ENCODE results near the gene GGCX.
"Not testable (repeated sequence)": the region's sequence is repeated elsewhere in the genome, so short reads cannot be mapped to it uniquely, and the experiment has no call there.

The GGCX gene

DNA sequence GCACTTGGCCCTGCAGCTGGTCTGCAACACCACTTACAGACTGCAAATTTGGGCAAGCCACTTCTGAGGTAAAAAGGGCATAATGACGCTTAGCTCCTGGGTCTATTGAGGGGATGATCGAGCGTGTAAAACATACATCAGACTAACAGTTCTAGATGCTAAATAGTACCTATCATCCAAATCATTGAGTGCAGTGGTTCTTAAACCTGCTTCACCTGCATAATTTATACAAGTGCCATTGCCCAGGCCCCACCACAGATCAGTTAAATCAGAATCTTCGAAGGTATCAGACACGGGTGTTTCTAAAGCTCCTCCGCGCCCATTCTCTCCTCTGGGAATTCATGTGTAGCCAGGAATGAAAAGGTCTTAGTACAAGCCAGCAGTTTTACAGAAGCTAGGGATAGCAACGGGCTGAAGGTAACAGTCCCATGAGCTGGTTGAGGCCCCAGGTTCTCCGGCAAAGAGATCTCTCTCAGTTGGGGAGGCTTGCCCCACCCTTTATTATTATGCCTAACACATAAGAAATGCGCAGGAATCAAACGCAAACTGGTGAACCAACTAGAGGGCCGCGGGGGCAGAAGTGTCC is 33.5 kb upstream of the GGCX start:
- no peak for DNase-seq (ENCODE audit: low spot score)

DNA sequence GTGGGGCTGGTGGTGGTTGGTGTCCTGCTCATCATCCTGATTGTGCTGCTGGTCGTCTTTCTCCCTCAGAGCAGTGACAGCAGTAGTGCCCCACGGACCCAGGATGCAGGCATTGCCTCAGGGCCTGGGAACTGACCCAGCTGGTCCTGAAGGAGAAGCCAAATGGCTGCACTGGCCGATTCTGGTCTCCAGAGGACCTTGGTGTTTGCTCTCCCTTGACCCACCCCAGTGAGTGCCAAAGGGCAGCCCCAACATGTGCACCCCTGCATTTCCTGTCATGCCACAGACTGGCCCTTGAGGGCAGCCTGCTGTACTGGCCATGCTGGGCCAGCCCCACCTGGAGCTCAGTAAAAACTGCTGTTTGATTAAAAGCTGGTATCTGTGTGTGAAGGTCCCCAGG is 31.7 kb upstream of the GGCX start:
- DNase-seq (ENCODE audit: low spot score): no peak

DNA sequence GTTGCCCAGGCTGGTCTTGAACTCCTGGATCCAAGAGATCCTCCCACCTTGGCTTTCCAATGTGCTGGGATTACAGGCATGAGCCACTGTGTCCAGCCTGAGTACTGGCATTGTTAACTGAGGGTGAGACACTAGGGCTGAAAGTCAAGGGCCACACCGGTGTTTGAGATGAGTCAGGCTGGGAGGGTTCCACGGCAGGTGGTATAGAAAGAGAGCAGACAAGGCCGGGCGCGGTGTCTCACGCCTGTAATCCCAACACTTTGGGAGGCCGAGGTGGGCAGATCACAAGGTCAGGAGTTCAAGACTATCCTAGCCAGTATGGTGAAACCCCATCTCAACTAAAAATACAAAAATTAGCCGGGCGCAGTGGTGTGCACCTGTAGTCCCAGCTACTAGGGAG is 31.0 kb upstream of the GGCX start:
- not testable (repeated sequence) for DNase-seq (ENCODE audit: low spot score)

DNA sequence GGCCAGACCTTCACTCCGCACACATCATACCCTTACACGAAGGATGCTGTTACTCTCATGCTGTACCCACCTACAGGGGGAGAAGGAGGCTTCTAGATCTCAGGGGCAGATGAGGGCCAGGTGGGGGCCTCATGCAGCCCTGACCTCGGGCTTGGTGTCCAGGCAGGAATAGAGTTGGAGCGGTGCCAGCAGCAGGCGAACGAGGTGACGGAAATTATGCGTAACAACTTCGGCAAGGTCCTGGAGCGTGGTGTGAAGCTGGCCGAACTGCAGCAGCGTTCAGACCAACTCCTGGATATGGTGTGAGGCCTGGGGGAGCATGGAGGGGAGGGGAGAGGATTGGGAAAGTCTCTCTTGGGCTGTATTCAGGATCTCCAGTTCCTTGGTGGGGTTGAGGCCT is 30.3 kb upstream of the GGCX start:
- no peak for DNase-seq (ENCODE audit: low spot score)

DNA sequence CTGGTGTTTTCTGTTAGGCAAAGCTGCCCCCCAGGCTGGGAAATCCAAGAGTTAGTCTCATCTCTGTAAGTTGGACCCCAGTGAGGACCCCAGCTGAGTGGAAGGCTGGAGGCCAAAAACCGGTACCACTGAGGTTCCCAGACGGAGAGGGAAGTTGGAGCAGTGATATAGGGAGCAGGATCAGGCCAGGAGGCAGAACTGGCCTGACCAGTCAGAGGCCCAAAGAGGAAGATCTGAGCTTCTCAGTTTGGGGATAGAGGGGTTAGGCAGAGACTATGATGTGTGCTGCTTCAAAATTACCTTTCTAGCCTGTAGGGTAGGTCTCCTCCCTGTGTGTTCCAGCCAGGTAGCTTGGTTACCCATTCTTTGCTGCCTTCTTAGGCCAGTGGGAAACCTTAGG is 29.7 kb upstream of the GGCX start:
- DNase-seq (ENCODE audit: low spot score): no peak

DNA sequence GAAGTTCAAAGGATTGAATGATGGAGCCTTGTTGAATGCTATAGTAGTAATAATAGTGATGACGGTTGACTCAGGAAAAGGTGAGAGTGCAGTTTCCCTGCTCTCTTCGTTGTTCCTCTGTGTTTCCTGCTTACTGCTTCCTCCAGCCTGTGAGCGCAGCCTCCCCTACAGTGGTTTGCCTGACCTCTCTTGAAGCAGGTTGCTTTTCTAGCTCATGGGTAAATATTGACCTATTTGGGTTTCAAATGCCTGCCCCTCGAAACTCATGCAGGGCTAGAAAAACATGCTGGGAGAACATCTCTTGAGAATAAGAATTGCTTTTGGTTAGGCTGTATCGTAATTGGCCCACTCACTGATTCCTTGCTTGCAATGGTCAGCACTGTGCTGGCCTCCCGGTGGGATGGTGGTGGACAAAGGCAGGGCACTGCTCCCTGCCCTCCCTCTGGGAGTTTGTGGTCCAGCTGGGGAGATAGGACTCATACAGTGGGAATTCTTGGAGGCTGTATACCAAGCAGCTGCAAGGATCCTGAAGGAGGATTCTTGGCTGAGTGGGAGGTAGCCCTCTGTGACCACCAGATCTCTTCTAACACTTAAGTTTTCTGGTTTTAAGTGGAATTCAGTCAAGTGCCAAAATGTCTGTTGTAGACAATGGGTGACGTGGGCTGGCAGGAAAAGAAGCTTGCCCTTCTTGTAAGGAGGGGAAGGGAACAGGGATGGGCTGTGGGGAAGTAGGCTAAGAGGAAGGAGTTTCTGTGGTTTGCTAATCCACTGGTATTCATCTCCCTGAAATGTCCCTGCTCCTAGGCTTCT is 28.9 kb upstream of the GGCX start:
- peak; percentile 62 for DNase-seq (ENCODE audit: low spot score)

DNA sequence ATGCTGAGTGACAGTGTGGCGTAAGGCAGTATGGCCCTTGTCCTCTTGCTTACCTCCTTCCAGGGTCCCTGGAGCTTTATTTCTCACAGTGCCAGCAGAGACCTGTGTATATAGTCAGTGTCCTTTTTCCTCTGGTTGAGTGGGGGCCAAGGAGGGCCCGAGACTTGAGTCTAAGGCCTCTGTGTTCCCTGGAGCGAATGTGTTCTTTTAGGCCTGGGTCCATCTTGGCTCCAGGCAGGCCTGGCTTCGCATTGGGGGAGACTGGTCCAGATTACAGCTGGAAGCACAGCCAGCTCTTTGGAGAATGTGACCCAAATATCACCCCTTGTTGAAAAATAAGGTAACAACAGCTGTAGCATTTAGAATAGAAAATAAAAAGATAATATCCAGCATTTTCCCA is 27.9 kb upstream of the GGCX start:
- no peak for DNase-seq (ENCODE audit: low spot score)

DNA sequence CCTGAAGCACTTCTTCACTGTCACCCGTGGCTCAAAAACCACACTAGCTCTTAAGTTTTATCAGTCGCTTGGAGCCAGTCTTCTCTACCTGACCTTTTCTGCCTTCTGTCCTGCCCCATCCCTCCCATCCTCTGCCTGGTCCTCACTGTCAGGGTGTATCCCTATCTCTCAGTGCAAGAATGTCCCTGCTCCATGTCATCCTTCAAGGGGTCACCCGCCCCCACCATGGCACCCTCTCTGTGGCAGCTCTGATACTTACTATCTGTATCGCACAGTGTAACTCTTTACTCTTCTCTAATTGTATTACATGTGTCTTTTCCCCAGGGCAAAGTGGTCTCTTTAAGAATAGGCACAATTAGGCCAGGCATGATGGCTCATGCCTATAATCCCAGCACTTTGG is 27.4 kb upstream of the GGCX start:
- no peak for DNase-seq (ENCODE audit: low spot score)

DNA sequence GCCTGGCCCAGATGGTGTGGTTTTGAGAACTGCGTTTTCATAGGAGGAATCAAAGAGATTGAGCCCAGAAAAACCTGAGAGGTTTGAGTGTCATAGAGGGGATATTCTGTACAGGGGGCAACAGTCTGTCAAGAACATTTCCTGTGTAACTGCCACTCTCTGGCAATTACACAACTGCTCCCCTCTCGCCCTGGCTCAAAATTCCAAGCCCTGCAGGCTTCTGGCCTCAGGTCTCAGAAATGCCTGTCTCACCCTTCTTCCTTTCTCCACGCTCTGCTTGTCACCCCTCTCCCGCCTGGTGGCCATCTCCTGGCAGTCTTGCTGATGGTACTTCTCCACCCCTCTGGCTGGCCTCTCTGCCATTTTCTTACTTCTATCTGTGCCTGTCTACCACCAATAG is 26.9 kb upstream of the GGCX start:
- DNase-seq (ENCODE audit: low spot score): no peak

DNA sequence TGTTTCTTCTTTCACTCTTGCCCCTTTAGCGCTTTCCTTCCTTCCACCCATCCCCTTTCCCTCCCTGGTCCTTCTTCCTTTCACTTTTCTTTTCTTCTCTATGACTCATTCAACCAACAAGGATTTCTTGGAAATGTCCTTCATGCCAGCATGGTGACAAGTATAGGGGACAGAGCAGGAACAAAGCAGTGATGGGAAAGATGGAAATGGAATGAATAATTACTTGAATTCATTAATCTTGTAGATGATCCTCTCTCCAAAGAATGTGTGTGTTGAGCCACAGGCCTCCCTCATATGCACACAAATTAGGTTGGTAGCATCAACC is 24.4 kb upstream of the GGCX start:
- no peak for DNase-seq (ENCODE audit: low spot score)

DNA sequence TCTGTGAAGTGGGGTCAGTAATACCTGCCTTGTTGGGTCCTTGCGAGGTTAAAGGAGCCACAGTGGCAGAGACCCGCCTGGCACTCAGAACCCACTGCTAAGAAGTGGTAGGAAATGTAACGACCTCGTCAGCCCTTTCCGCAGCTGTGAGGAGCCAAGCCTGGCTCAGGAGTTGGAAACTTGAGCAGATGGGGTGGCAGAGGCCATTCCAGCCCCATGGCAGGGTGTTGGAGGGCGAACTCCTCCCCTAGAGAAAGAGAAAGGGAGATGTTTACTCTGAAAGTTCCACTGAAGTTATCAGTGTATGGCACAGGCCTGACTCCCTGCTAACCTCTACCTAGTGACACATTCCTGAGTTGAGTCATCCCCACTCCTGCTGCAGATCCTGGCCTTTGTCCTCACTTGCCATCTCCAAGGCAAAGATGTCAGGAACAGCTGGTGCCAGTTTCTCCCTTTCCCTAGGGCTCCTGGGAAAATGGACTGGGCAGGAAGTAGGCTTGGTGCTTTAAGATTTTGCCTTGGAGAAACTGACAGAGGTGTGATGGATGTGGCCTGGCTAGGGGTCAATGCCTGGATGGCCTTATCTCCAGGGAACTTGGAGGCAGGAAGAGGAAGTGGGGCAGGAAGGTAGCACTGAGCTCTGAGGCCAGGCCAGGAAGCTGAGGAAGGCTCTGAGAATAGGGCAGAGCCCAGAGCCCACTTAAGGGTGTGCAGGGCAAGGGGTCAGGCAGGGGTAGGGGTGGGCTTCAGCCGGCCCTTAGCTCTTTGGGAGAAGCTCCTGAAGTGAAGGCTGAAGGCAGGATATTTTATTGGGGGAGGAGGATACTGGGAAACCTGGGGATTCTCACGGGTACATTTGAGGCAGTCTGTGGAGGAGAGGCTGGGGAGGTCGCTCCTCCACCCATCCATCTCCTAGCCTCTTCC is 23.8 kb upstream of the GGCX start:
- no peak for DNase-seq (ENCODE audit: low spot score)

DNA sequence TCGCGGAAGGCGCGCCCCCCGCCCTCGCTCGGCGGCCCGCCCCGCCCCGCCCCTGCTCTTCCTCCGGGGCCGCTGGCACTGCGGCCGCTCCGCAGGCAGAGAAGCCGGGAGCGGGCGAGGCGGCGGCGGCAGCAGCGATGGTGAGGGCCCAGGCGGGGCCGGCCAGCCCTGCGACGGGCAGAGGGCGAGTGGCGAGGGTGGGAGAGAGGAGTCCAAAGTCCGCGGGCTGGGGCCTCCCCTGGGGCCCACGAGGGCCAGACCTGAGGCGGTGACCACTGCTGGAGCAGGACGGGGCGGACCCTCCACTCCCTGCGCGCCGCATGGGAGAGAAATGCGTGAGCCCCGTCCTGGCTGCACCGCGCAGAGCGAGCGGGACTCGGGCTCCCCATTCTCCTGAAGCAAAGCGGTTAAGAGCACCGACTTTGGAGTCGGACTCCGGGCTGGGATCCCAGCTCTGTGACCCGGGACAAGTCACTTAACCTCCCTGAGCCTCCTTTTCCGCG is 23.1 kb upstream of the GGCX start, which contains the start of gene VAMP5:
Gene VAMP5 (plus strand): TSS at position 78 of the 503 bp plus-strand sequence. CDS start 60 bp downstream, at position 138.
- no peak for DNase-seq (ENCODE audit: low spot score)

DNA sequence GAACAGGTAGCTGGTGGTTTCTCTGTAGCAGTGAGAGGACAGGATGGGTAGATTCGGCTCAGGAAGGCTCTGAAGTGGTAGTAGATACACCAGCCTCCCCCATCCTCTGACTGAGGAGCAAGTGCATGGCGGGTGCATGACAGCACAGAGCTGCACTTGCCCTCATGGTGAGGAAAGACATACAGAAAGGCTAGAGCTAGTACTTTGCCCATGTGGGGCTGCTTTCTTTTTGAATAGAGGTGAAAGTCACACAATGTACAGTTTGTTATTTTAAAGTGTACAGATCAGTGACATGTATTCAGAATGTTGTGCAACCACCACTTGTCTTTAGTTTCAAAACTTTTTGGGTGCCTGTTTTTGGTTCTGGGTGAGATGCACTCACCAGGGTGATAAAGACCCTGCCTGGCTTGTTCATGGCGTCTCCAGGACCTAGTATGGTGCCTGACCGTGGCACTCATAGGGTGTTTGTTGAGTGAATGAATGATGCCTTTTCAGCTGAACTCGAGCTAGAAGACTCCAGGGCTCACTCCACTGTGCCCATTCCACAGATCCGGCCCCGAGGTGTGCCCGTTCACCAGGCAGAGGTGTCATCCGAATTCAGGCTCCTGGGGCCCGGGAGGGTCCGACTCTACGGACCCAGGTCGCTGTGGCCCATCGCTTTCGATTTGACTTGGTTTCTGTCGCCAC is 22.5 kb upstream of the GGCX start:
- no peak for DNase-seq (ENCODE audit: low spot score)

DNA sequence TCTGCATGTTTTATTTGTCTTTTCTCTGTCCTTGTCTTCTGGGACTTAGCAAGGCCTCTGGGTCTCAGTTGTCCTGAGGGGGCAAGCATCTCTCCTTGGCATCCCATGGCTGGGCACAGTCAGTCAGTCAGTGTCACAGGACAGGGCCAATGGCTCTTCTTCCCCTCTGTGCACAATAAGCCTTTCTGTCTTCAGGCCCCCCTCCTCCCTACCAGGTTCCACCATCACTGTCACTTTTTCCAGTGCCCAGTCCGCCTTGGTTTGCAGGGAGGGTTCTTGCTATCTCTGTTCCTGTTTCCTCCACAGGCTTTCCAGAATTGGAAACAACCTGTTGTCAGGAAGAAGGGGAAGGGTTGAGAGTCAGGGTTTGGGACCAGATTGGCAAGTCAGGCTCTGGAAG is 21.2 kb upstream of the GGCX start:
- DNase-seq (ENCODE audit: low spot score): peak; percentile 50

DNA sequence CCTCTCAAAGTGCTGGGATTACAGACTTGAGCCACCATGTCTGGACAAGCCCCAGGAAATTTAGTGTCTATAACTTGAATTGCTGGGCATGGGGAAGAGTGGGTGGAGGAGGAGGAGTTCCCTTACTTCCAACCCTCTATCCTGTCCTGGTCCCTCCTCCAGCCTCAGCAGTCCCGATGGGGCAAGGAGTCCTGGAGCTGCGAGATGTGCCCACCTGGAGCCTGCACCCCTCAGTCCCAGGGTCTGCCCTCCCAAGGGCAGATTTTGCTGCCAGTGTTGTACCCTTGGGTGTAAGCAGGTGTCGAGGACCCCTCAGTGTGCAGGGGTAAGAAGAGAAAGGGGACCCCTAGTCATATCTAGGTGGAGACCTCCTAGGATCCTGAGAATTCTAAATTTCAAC is 18.9 kb upstream of the GGCX start:
- DNase-seq (ENCODE audit: low spot score): no peak

DNA sequence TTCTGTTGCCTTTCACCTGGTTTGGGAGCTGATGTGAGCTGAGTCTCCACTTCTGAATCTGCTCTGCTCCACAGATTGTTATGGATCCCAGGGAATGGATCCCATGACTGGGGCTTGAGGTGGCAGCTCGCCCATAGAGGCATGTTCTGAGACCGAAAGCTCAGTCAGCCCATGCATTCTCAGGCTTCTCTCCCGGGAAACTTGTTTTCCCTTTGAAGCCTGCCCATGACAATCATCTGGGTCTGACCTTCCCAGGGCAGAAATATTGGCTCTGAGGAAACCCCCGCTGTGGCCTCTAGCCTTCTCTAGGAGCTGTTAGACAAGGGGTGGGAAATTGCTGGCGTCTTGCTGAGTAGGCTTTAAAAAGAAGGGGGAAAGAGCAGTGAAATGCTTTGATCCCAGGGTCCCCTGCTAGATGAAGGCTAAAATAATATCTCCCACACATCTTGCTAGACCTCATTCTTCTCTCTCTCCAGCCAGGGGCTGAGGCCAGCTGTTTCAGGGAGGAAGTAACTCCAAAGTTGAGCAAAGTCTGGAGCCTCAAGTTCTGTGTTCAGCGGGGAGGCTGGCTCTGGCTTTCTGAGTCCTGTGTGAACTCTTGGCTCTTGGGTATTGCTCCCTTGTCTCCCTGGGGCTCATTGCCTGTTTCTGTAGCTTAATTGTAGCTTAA is 18.1 kb upstream of the GGCX start:
- DNase-seq (ENCODE audit: low spot score): peak; percentile 43

DNA sequence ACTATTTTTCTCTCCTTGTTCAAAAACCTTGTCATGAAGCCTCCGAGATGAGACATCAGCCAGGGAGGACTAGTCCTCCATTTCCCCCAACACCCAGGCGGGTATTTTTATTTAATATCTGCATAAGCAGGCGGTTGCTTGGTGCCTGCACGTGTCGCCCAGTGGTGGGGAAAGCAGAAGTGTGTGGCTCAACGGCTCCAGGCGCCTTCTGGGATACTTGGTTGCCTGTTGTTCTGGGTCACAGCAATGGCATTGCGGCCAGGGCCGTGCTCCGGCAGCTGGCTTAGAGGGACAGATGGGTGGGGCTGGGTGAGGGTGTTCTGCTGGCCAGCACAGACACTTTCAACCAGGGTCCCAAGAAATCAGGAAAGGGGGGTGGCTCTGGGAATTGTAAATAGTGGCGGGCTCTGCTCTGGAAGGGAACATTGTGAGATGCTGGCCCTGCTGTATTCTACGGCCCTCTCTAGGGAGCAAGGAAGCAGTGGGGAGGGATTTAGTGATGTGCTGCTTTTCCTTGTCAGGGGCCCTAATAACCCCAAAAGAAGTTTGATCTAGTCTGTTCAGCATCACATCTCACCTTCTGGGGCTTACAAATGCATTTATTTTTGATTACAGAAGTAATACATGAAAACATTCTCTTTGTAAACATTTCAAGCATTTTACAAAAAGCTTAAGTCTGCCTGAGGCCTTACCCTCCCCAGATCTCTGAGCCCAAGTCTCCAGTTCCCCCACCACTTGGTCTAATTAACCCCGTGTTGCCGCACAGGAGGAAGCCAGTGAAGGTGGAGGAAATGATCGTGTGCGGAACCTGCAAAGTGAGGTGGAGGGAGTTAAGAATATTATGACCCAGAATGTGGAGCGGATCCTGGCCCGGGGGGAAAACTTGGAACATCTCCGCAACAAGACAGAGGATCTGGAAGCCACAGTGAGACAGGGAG is 17.2 kb upstream of the GGCX start:
- DNase-seq (ENCODE audit: low spot score): peak; percentile 55

DNA sequence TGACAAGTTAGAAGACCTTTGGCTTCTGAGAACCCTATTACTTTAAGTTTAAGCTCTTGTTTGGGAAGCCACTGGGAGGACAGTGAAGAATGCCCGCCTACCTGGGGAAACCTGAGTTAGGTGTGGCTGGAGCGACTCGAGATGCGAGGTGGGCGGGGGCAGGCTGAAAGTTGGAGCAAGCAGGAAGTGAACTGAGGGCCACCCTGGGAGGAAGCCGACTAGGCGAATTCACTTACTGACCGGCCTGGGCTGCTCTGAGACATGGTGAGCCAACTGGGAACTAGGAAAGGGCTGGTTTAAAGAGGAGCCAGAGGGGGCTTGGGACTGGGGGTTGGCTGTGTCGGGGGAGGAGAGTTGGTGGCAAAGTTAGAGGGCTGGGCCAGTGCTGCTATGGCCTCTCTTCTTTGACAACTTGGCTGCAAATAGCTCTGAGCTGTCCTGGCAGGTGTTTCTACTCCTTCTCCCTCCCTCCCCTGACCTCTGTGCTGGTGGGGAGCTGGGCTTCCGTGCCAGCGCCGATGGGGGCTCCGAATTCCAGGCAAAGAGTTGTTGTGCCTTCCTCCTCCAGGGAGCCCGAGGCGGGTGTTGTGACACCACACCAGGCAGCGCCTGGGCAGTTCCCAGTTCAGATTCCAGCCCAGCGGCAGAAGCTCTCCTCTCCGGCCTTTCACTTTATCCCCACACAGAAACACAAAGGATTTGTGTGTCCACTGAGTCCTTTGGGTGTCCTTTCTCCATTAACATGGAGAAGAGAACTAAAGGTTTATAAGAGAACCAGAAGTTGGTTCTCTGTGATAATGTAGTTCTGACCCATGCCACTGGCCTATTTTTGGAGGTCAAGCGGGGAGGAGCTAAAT is 16.3 kb upstream of the GGCX start, which contains the start of gene VAMP8:
Gene VAMP8 (plus strand): TSS at position 201 of the 857 bp plus-strand sequence. CDS start 61 bp downstream, at position 262.
- peak; percentile 45 for DNase-seq (ENCODE audit: low spot score)

DNA sequence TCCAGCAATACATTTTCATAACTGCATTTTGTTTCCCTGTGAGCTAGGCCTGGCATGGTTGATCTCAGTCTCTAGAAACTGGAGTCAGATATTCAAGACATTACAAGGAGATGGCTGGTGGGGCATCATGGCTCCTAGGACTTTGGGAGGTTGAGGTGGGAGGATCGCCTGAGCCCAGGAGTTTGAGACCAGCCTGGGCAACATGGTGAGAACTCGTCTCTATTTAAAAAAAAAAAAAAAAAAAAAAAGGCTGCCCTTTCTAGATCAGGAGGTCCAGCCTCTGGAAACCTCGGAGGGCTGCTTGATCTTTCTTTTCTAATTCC is 15.7 kb upstream of the GGCX start:
- no peak for DNase-seq (ENCODE audit: low spot score)

All from Ammon's horn (tissue), 1 donor.